HG02884 (cell line): ENCODE results near the gene NFKB2.

ENCODE experiments used
- ATAC-seq: cut with Tn5 transposase; IDR thresholded peaks from one replicate; pipeline ENCODE4 v1.9.1; 2021; ENCODE audit warnings: mild to moderate bottlenecking, moderate library complexity; ENCODE audit not compliant: unreplicated experiment

Gene NFKB2

GRCh38 chr10:102444851-102445250 is 49.3 kb downstream of the NFKB2 start:
- no peak for ATAC-seq

- peak; percentile 40 for ATAC-seq
Observed at GRCh38 chr10:102449321-102450123, 54.0 kb downstream of the NFKB2 start.

- ATAC-seq, result no peak
Observed at GRCh38 chr10:102450124-102450373, 54.5 kb downstream of the NFKB2 start.

- ATAC-seq, result peak; percentile 67
Observed at GRCh38 chr10:102450374-102451104, 55.0 kb downstream of the NFKB2 start.

- ATAC-seq, result no peak
Observed at GRCh38 chr10:102451105-102451969, 55.8 kb downstream of the NFKB2 start, which contains the start of gene C10orf95. TSS of gene C10orf95 (minus strand) at chr10:102451543. CDS start at chr10:102451093, 450 bp downstream.
